ENCODE measurements around the gene LAMB1. TPM values are rescaled to one million over a fixed set of nuclear protein-coding genes. Genes with fewer than 3 reads are reported as not detected.
A peak's percentile ranks its signal among the peaks of the same experiment; 100 is the strongest.

Gene LAMB1
- total and polyA plus RNA-seq, 2 of the 13 experiments (the other 11 are each of a cell fraction or from before 2014, with no cell fraction given): 109 to 124 TPM

DNA sequence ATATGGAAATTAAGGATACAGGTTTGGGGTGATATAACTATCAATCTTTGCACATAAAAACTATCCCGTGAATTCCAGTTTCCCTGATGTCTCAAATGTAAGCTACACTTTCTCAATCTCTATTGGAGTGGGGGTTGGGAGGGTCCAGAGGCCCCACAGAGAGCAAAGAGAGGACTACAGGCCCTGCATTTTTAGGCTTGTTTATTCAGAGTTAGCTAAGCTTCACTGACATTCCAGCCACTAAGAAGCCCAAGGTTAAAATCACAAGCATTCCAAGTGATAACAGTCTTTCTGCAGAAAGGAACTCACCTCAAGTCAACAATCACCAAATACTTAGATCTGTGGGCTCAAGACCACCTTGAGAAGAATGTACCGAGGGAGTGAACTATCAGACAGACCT is 31.6 kb upstream of the LAMB1 start (continued):
- TF ChIP-seq, protein P1, sequence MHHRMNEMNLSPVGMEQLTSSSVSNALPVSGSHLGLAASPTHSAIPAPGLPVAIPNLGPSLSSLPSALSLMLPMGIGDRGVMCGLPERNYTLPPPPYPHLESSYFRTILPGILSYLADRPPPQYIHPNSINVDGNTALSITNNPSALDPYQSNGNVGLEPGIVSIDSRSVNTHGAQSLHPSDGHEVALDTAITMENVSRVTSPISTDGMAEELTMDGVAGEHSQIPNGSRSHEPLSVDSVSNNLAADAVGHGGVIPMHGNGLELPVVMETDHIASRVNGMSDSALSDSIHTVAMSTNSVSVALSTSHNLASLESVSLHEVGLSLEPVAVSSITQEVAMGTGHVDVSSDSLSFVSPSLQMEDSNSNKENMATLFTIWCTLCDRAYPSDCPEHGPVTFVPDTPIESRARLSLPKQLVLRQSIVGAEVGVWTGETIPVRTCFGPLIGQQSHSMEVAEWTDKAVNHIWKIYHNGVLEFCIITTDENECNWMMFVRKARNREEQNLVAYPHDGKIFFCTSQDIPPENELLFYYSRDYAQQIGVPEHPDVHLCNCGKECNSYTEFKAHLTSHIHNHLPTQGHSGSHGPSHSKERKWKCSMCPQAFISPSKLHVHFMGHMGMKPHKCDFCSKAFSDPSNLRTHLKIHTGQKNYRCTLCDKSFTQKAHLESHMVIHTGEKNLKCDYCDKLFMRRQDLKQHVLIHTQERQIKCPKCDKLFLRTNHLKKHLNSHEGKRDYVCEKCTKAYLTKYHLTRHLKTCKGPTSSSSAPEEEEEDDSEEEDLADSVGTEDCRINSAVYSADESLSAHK (CRISPR knock-in tag; IDR thresholded peaks at IDR 0.05; ENCODE audit: borderline replicate concordance): no peak
- TF ChIP-seq ZNF431 (CRISPR knock-in tag; IDR thresholded peaks at IDR 0.05; ENCODE audit: borderline replicate concordance, low read depth) (no peak; the same call in 1 of the 2 replicates), TSC22D2 (CRISPR knock-in tag; IDR thresholded peaks at IDR 0.05; ENCODE audit: borderline replicate concordance) (no peak), JUND (CRISPR knock-in tag; IDR thresholded peaks at IDR 0.05) (no peak), IRF2 (CRISPR knock-in tag; IDR thresholded peaks at IDR 0.05) (peak; percentile 54; the same call in 1 of the 2 replicates), ZNF552 (CRISPR knock-in tag; IDR thresholded peaks at IDR 0.05; ENCODE audit: borderline replicate concordance) (no peak), ZNF607 (CRISPR knock-in tag; IDR thresholded peaks at IDR 0.05; ENCODE audit: borderline replicate concordance) (no peak), ZNF260 (CRISPR knock-in tag; IDR thresholded peaks at IDR 0.05; ENCODE audit: borderline replicate concordance, low read depth) (no peak), ZNF703 (CRISPR knock-in tag; IDR thresholded peaks at IDR 0.05; ENCODE audit: borderline replicate concordance) (no peak), NKX3-1 (CRISPR knock-in tag; IDR thresholded peaks at IDR 0.05) (no peak), MXD4 (CRISPR knock-in tag; IDR thresholded peaks at IDR 0.05) (no peak), ZNF121 (CRISPR knock-in tag; IDR thresholded peaks at IDR 0.05) (no peak), JDP2 (CRISPR knock-in tag; IDR thresholded peaks at IDR 0.05; ENCODE audit: borderline replicate concordance) (no peak), PPARG (CRISPR knock-in tag; conservative IDR thresholded peaks at IDR 0.05) (peak; percentile 70), ZNF781 (CRISPR knock-in tag; IDR thresholded peaks at IDR 0.05; ENCODE audit: borderline replicate concordance, not compliant biosample characterization) (no peak), ZFP41 (CRISPR knock-in tag; IDR thresholded peaks at IDR 0.05; ENCODE audit: borderline replicate concordance) (no peak), SKI (IDR thresholded peaks at IDR 0.05; ENCODE audit: partially characterized antibody) (peak; percentile 43), ZNF430 (CRISPR knock-in tag; IDR thresholded peaks at IDR 0.05) (no peak), ZFP37 (CRISPR knock-in tag; IDR thresholded peaks at IDR 0.05; ENCODE audit: borderline replicate concordance) (no peak), ZNF367 (CRISPR knock-in tag; IDR thresholded peaks at IDR 0.05; ENCODE audit: borderline replicate concordance) (no peak)
- TF ChIP-seq, protein P2, sequence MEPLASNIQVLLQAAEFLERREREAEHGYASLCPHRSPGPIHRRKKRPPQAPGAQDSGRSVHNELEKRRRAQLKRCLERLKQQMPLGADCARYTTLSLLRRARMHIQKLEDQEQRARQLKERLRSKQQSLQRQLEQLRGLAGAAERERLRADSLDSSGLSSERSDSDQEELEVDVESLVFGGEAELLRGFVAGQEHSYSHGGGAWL (CRISPR knock-in tag; IDR thresholded peaks at IDR 0.05): no peak
- TF ChIP-seq, protein P3, sequence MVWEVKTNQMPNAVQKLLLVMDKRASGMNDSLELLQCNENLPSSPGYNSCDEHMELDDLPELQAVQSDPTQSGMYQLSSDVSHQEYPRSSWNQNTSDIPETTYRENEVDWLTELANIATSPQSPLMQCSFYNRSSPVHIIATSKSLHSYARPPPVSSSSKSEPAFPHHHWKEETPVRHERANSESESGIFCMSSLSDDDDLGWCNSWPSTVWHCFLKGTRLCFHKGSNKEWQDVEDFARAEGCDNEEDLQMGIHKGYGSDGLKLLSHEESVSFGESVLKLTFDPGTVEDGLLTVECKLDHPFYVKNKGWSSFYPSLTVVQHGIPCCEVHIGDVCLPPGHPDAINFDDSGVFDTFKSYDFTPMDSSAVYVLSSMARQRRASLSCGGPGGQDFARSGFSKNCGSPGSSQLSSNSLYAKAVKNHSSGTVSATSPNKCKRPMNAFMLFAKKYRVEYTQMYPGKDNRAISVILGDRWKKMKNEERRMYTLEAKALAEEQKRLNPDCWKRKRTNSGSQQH (CRISPR knock-in tag; IDR thresholded peaks at IDR 0.05; ENCODE audit: low read depth): no peak
- TF ChIP-seq, protein P4, sequence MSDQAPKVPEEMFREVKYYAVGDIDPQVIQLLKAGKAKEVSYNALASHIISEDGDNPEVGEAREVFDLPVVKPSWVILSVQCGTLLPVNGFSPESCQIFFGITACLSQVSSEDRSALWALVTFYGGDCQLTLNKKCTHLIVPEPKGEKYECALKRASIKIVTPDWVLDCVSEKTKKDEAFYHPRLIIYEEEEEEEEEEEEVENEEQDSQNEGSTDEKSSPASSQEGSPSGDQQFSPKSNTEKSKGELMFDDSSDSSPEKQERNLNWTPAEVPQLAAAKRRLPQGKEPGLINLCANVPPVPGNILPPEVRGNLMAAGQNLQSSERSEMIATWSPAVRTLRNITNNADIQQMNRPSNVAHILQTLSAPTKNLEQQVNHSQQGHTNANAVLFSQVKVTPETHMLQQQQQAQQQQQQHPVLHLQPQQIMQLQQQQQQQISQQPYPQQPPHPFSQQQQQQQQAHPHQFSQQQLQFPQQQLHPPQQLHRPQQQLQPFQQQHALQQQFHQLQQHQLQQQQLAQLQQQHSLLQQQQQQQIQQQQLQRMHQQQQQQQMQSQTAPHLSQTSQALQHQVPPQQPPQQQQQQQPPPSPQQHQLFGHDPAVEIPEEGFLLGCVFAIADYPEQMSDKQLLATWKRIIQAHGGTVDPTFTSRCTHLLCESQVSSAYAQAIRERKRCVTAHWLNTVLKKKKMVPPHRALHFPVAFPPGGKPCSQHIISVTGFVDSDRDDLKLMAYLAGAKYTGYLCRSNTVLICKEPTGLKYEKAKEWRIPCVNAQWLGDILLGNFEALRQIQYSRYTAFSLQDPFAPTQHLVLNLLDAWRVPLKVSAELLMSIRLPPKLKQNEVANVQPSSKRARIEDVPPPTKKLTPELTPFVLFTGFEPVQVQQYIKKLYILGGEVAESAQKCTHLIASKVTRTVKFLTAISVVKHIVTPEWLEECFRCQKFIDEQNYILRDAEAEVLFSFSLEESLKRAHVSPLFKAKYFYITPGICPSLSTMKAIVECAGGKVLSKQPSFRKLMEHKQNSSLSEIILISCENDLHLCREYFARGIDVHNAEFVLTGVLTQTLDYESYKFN (CRISPR knock-in tag; conservative IDR thresholded peaks at IDR 0.05): peak; percentile 84

All from HepG2 (cell line).